ENCODE measurements around the gene CLMP.

DNA sequence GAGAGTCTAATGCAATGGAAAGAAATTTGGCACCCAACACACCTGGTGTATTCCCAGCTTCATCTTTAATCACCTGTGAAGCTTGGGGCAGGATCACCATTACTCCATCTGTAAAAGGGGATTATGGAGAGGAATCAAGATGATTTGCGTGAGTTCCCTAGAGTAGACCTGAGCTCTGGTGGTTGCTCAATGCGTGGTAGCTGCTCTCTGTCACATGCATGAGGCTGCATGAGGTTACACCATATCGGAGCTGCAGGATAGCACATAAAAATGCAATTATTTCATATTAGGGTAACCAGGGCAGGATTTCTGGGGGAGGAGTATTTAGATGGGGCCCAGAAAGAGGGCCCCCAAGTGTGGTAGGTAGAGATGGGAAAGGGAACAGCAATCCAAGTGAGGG, 35.3 kb upstream of the CLMP start:
- TF ChIP-seq, protein P1, sequence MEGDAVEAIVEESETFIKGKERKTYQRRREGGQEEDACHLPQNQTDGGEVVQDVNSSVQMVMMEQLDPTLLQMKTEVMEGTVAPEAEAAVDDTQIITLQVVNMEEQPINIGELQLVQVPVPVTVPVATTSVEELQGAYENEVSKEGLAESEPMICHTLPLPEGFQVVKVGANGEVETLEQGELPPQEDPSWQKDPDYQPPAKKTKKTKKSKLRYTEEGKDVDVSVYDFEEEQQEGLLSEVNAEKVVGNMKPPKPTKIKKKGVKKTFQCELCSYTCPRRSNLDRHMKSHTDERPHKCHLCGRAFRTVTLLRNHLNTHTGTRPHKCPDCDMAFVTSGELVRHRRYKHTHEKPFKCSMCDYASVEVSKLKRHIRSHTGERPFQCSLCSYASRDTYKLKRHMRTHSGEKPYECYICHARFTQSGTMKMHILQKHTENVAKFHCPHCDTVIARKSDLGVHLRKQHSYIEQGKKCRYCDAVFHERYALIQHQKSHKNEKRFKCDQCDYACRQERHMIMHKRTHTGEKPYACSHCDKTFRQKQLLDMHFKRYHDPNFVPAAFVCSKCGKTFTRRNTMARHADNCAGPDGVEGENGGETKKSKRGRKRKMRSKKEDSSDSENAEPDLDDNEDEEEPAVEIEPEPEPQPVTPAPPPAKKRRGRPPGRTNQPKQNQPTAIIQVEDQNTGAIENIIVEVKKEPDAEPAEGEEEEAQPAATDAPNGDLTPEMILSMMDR (IDR thresholded peaks at IDR 0.05): no peak
- TF ChIP-seq POLR2A (IDR thresholded peaks at IDR 0.05): no peak

Measured in testis (tissue), 2 donors.